GM21526 (cell line): ENCODE results near the gene DGKH.
"Not testable (repeated sequence)": the region's sequence is repeated elsewhere in the genome, so short reads cannot be mapped to it uniquely, and the experiment has no call there.

Source experiments
- ATAC-seq: cut with Tn5 transposase; IDR thresholded peaks from one replicate; pipeline ENCODE4 v1.9.1; 2021; ENCODE audit warnings: moderate library complexity; ENCODE audit not compliant: unreplicated experiment, low FRiP score

Gene DGKH

DNA sequence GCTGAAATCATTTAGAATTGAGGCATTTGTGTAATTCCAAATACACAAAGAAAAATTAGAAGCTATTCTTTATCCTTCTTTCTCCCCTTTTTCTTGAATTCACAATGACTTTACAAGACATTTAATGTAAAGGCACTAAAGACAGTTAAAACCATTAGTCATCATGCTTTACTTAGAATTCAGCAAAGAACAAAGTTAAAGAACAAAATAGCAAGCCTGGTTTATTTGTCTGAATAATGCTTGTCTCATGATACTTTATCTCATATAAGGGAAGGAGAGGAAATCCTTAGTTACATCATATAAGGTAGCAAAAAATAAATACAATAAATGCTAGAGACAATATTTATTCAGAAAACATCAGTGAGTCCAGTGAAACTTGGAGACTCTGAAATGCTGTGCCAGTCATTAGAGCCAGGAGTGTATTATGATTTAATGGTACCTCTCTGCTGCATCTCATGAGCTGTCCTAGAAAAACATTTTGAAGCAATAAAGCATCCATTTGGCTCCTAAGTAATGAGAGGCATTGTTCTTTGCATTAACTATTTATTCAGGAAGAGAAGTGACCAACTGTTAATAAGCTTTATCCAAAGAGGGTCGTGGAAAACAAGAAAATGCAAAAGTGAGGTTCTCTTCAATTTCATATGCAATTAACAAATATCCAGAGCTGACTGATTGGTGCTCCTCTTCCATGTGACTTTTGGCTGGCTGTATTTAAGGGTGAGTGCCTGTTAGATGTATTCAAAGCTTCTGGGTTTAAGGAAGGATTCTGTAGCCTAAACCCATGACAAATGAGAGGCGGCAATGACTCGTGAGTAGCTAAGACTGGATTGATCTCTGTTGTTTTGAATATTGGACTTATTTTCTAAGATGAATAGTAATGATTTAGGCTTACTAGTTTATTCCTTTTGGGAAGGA is 105.0 kb downstream of the DGKH start:
- no peak for ATAC-seq

- no peak for ATAC-seq
Observed at GRCh38 chr13:42155251-42155650, 106.8 kb downstream of the DGKH start.

DNA sequence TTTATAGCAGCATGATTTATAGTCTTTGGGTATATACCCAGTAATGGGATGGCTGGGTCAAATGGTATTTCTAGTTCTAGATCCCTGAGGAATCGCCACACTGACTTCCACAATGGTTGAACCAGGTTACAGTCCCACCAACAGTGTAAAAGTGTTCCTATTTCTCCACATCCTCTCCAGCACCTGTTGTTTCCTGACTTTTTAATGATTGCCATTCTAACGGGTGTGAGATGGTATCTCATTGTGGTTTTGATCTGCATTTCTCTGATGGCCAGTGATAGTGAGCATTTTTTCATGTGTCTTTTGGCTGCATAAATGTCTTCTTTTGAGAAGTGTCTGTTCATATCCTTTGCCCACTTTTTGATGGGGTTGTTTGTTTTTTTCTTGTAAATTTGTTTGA is 114.9 kb downstream of the DGKH start:
- ATAC-seq, result not testable (repeated sequence)

- ATAC-seq, result not testable (repeated sequence)
Observed at GRCh38 chr13:42163910-42164309, 115.5 kb downstream of the DGKH start.

DNA sequence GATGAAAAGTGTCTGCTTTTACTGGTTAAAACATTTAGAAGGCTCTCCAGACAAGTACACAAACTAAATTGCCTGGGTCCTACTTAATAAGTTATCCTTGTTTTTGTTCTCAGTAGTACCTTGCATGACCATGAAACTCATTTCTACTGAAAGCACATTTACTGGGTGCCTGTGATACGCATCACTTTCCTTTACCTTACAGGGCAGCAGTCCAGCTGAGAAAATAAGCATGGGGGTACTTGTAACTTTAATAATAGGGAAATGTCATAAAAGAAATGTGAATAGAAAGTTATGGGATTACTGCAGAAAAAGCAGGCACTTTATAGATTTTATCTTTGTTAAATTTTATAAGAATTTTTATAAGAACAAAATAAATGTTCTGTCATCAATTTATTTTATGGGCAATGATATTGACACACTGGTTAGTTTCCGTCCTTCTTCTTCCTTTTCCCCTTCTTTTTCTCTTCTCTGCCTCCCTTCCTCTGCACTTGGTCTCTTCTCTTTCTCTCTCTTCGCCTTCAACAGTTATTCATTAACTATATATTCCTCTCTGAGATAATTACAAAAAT is 116.2 kb downstream of the DGKH start:
- ATAC-seq, result no peak

- ATAC-seq, result no peak
Observed at GRCh38 chr13:42168496-42168895, 120.0 kb downstream of the DGKH start.

DNA sequence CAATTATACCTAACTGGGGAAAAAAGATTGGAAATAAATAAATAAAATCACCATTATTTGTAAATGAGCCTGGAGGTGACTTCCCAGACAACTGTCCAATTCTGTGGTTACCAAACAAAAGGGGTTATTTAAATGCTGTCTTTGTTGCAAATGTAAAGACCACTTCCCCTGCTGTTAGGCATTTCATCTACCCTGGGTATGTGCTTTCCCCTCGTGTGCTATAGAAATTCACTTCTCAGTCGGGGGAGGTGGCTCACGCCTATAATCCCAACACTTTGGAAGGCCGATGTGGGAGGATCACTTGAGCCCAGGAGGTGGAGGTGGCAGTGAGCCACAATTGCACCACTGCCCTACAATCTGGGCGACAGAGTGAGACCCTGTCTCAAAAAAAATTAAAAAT is 121.6 kb downstream of the DGKH start:
- ATAC-seq, result no peak

GRCh38 chr13:42173789-42174343 is 125.4 kb downstream of the DGKH start:
- no peak for ATAC-seq

DNA sequence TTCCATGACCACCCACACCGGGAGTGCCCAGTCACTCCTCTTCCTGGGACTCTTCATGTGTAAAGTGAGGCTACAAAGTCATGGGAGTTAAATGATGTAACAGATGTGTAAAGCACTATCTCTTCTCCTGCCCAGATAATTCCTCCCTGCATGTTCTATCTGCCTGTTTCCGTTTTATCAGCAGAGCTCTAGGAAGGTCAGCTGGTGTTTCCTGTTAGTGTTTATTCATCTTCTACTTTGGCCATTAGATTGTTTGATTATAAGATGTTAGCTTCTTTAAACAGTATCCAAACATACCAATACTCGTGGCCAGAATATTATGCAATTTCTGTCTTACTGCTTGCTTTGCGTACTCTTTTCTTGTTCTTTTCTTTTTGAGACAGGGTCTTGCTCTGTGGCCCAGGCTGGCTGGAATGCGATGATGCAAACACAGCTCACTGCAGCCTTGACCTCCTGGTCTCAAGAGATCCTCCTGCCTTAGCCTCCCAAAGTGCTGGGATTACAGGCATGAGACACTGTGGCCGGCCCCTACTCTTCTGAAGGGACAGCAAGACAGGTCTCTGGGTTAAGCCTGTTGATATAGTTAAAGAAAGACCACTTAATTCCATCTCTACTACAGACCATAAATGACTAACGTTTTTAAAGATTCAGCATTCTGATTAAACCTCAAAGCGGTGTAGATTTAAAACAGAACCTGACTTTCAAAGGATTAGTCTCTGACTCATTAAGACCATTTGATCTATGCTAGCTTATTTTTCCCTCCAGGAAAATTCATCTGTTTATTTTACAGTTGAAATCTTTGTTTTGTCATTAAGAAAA is 126.1 kb downstream of the DGKH start:
- ATAC-seq, result no peak

DNA sequence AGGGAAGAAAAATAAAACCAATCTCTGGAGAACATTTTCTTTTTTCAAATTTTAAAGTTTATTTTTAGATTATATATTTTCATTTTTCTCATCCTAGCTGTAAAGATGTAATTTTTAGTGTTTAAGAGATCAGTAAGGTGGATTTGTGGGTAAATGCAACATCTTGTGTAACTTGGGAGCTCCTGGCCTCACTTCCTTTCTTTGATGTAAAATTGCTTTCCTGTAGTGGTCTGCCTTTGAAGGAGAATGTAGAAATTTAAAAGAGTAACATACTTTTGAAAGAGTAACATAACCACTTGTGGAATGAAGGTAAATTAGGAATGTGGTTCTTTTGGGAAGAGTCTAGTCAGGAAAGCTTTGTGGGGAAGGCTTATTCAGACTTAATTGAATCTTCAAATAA is 127.8 kb downstream of the DGKH start:
- ATAC-seq, result no peak

DNA sequence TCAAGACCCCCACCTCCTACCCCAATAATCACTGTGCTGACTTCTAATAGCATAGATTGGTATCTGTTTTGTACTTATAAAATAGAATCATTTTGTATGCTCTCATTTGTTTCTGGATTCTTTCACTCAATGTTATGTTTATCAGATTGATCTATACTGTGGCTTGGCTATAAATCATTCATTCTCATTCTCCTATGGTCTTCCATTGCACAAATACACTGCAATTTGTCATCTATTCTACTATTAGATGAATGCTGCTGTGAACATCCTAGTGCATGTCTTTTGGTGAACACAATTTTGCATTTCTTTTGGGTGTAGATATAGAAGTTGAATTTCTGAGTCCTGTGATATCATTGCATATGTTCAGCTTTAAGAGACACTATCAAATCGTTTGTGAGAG is 128.7 kb downstream of the DGKH start:
- no peak for ATAC-seq

DNA sequence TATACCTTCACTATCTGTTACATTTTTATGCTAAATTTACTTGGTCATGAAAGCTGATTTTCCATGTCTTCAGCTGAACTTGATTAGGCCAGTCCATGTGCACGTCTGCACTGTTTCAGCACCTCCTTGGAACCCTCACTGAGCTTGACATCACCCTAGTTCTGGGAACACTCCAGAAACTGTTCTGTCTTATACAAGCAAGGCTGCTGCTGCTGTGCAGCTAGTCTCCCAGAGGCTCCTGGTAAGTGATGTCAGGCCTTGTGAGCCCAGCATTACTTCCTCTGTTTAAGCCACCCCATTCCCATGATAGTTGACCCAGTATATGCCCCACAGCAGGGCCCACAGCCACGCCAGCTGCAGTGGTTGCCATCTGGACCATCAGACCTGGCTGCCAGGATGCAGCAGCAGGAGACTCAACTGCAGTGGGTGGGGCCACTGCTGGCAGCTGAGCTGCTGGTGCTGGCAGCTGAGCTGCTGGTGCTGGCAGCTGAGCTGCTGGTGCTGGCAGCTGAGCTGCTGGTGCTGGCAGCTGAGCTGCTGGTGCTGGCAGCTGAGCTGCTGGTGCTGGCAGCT is 133.0 kb downstream of the DGKH start:
- no peak for ATAC-seq

DNA sequence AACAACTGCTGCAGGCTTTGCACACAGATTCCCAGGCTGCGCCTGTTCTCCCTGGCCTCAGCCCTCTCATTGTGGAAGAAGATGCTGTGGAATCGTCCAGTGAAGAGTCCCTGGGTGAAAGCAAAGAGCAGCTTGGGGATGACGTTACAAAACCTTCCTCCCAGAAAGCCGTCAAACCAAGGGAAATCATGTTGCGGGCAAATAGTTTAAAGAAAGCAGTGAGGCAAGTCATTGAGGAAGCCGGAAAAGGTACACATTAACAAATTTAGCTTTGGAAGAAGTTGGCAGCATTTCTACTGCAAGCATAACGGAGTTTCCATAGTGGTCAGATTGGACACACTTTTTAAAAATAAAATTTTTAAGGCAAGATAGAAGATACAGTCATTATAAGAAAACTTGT is 140.6 kb downstream of the DGKH start:
- ATAC-seq, result no peak

DNA sequence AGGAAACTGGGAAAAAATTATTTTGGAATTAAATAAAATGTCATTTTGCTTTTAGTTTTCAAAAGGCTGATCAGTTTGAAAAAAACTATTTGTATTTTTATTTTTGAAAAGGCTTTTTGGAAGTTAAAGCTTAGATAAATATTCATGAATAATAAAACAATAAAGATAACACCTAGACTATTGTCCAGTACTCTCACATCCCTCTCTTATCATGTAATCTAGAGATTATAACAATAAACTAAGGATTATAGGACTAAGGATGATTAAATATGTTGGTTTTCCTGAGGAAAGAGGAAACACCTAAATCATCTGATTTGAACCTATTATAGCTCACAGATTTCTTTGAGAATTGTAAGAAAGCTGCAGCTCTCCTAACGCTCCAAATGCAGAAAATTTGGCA is 142.1 kb downstream of the DGKH start:
- no peak for ATAC-seq

GRCh38 chr13:42211704-42212464 is 163.4 kb downstream of the DGKH start:
- ATAC-seq, result no peak

GRCh38 chr13:42214446-42214845 is 166.0 kb downstream of the DGKH start:
- ATAC-seq, result no peak

DNA sequence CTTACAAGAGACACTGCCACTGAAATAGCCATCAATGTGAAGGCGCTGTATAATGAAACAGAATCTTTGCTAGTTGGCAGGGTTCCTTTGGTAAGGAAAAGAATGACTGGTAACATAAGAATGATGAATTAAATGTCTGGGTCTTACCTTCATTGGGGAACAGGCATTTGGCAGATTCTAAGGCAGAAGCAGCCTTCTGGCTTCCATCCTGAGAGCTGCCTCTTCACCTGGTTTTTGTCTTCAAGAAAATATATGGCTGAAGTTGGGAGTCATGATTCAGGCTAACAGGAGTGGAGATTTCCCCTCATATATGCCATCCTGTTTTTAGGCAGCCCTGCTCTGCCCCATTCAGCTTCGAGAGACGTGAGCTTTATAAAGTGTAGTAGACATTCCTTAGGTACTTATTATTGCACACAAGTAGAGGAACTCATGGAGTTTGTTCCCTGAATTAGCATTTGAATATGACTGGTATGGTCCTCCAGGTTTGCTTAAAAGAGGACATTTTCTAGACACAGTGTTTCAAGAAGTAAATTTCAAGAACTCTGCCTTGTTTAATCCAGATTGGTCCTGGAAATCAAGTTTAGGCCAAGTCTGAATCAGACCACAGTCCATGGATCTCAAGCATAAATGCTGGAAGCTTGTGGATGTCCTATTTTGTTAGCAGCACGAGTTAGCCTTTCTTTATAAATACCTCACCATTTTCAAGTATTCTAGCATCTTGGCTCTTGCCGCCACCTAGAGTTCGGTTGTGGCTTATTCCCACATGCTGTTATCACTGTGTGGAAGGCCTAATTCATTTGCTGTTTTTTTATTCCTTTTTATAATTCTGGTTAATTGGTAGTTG is 167.4 kb downstream of the DGKH start:
- no peak for ATAC-seq

DNA sequence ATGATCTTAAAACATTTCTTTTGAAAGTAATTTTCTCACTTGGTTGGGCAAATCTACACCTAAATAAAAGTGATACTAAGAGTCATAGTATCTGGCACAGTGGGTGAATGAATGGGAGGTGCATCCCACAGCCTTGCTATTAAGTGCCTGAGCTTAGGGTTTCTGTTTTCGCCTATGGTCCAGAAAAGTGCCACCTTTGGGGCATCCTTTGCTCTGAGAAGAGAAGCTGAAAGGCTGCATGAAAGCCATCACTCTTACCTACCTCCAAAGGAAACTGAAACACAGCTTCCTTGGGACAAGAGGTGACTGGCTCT is 167.9 kb downstream of the DGKH start:
- no peak for ATAC-seq

DNA sequence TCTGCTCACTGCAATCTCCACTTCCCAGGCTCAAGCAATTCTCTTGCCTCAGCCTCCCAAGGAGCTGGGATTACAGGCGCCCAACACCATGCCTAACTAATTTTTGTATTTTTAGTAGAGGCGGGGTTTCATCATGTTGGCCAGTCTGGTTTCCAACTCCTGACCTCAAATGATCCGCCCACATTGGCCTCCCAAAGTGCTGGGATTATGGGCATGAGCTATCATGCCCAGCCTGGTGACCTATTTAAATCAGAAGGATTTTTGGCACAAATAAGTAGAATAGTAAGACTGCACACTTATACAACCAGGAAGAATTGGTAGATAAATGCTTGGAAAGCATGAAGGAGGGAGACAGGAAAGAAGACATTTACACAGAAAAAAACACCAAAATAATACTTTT is 170.1 kb downstream of the DGKH start:
- no peak for ATAC-seq
